ENCODE results near the gene ANAPC4.

The ANAPC4 gene

DNA sequence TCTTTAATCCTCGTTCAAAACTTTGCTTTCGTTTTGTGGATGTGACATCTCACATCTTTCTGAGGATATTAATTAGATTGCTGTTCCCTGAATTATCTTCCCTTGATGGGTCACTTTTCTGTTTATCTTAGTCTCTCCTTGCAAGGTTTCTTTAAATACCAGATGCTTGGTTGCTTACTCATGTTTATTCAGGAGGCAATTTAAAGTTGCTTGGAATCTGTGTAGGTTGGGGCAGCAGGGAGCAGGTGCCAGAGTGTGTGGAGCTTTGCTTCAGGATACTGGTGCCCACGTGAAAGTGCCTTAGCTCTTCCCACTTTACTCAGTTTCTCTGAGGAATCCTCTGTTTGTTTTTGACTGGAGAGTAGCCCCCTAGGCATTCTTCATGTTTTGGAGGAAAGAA, 24.0 kb downstream of the ANAPC4 start:
- Histone ChIP-seq H3K4me1 (ENCODE audit: insufficient read depth, low read length) (no peaks in the 10 kb centered on the region), H3K36me3 (ENCODE audit: insufficient read depth, low read length) (peaks cover 18% of the 10 kb centered on the region), H3K9ac (ENCODE audit: low read depth, low read length) (no peak overlapping the region), H3K9me3 (ENCODE audit: control insufficient read depth, insufficient read depth, low read length) (no peaks in the 10 kb centered on the region; the same call in 1 of the 2 replicates)

DNA sequence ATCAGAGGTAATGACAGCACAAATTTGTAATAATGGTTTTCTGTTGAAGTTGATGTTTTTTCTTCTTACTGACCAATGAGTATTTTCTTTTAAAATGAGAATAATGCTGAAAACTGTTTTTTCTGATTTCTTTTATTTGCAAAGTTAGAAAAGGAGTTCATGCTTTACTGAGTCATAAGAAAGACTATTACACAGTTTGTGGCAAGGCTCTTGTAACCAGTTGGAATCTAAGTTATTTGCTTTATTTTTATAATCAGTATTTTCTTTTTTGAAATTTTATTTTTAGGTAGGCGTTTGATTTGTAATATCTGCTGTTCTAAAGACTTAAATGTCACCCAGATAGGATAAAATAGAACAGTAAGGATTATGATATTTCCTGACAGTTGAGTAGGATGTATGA, 25.5 kb downstream of the ANAPC4 start:
- H3K36me3 ChIP-seq (ENCODE audit: insufficient read depth, low read length) = peaks cover 11% of the 10 kb centered on the region
- no peak overlapping the region for H3K9ac ChIP-seq (ENCODE audit: low read depth, low read length)

DNA sequence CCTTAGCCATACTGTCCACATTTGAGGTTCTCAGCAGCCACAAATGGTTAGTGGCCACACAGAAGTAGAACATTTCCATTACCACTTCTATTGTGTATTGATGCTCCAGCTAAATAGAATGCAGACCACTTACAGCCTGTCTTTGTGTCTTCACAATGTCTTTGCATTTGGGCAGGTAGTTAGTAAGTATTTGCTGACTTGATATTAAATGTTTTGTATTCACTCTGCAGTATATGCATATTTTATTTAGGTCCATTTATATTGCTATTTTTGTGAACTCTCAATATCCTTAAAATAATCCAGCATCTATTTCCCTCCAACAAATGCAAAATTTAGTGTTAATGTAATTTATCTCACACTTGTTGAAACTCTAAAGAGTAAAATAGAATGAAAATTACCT, 26.6 kb downstream of the ANAPC4 start:
- peaks cover 12% of the 10 kb centered on the region for H3K36me3 ChIP-seq (ENCODE audit: insufficient read depth, low read length)
- H3K9me3 ChIP-seq (ENCODE audit: control insufficient read depth, insufficient read depth, low read length) = no peaks in the 10 kb centered on the region
- H3K4me1 ChIP-seq (ENCODE audit: insufficient read depth, low read length) = no peaks in the 10 kb centered on the region
- no peak overlapping the region for H3K9ac ChIP-seq (ENCODE audit: low read depth, low read length)

More for the DNA sequence above, 25.5 kb downstream of the ANAPC4 start:
- H3K9me3 ChIP-seq (ENCODE audit: control insufficient read depth, insufficient read depth, low read length) = no peaks in the 10 kb centered on the region
- no peaks in the 10 kb centered on the region for H3K4me1 ChIP-seq (ENCODE audit: insufficient read depth, low read length)

DNA sequence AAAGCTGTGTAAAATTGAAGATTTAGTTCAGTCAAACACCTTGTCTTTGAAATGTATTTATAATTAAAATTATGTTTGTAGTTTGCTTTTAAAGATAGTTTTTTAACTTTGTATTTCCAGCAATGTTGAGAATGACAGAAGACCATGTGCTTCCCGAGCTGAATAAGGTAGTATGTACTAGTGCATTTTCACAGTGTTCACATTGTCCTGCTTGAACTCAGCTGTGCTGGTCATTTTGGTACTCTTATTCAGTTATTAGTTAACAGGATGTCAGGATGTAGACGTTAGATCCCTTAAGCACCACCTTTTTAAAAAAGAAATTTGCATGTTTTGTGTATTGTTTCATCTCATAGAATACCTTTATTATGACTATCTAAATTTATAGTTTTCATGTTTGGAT, 28.4 kb downstream of the ANAPC4 start:
- Histone ChIP-seq H3K4me1 (ENCODE audit: insufficient read depth, low read length) (no peaks in the 10 kb centered on the region), H3K36me3 (ENCODE audit: insufficient read depth, low read length) (peaks cover 17% of the 10 kb centered on the region; the same call in 1 of the 2 replicates), H3K9me3 (ENCODE audit: control insufficient read depth, insufficient read depth, low read length) (no peaks in the 10 kb centered on the region), H3K9ac (ENCODE audit: low read depth, low read length) (no peak overlapping the region)

DNA sequence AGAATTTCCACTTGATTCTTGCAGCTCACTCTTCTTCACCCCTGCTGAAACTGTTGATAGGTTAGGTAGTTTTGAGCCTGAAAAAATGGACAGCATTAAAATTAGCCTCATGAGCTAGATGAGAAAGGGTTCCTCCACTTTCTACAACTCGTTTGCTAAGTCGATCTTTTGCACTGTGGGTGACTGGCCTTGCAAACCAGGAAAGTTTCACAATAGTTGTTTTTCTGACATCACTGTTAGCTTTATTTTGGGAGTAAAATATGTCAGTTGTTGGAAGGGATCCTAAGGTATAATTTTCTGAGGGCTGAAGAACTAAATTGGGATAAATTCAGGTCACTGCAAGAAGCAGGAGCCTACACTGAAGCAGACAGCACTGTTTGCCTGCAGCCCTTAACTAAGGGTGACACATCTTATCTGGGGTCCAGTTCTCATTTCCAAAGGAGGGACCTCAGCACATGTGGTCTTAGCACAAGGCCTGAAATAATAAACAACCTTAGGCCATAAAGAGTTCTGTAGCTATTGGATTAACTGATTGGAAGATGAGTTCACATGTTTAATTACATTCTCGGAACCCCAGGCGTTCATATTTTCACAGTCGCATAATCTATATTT, 29.1 kb downstream of the ANAPC4 start:
- Histone ChIP-seq H3K36me3 (ENCODE audit: insufficient read depth, low read length) (peaks cover 23% of the 10 kb centered on the region; the same call in 1 of the 2 replicates), H3K4me1 (ENCODE audit: insufficient read depth, low read length) (no peaks in the 10 kb centered on the region), H3K9ac (ENCODE audit: low read depth, low read length) (no peak overlapping the region), H3K9me3 (ENCODE audit: control insufficient read depth, insufficient read depth, low read length) (no peaks in the 10 kb centered on the region)

DNA sequence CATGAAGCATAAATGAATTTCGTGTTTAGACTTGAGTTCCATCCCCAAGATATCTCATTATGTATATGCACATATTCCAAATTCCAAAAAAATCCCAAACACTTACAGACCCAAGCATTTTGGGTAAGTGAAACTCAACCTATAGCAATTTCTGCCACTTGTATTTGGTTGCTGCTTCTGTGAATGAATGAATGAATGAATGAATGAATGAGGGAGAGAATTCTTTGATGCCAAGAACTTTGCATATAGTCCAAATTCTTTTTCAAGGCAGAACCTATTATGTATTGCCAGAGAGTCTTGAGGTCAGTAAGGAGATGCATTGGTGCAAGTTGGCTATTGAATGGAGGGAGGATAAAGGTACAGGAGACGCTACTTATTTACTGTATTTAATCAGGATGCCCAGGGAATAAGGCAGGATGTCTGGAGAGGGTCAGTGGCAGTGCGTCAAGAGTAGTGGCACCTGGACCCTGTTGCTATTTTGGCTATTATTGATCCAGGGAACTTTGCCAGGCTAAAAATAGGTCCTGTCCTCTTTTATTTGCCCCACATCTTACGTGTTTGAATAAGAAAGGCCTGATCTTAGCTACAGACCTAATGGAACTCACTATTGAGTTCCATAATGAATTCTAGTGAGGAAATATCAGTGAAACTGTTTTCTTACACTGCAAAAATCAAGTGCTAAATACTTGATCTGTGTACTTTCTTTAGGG, 33.9 kb downstream of the ANAPC4 start:
- Histone ChIP-seq H3K4me1 (ENCODE audit: insufficient read depth, low read length) (no peaks in the 10 kb centered on the region), H3K9me3 (ENCODE audit: control insufficient read depth, insufficient read depth, low read length) (no peaks in the 10 kb centered on the region), H3K9ac (ENCODE audit: low read depth, low read length) (no peak overlapping the region), H3K36me3 (ENCODE audit: insufficient read depth, low read length) (peaks cover 24% of the 10 kb centered on the region; the same call in 1 of the 2 replicates)

DNA sequence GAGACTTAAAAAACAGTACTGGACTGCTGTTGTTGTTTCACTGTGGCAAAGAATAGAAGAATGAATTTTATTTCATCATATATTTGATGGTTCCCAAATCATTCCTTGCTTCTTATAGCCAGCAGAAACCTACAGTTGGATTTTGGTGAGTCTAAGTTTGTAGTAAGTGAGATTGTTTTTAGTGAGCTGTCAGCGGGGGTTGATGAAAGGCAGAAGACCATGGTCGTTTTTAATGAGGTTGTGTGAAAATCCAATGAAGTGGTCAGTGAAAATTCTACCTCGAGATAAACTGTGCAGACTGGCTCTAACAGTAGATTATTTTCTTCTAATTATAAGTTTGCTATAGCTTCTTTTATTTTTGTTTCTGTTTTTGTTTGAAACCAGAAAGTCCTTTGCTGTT, 36.2 kb downstream of the ANAPC4 start:
- Histone ChIP-seq H3K9ac (ENCODE audit: low read depth, low read length) (no peak overlapping the region), H3K36me3 (ENCODE audit: insufficient read depth, low read length) (peaks cover 22% of the 10 kb centered on the region; the same call in 1 of the 2 replicates), H3K4me1 (ENCODE audit: insufficient read depth, low read length) (no peaks in the 10 kb centered on the region), H3K9me3 (ENCODE audit: control insufficient read depth, insufficient read depth, low read length) (no peaks in the 10 kb centered on the region)

DNA sequence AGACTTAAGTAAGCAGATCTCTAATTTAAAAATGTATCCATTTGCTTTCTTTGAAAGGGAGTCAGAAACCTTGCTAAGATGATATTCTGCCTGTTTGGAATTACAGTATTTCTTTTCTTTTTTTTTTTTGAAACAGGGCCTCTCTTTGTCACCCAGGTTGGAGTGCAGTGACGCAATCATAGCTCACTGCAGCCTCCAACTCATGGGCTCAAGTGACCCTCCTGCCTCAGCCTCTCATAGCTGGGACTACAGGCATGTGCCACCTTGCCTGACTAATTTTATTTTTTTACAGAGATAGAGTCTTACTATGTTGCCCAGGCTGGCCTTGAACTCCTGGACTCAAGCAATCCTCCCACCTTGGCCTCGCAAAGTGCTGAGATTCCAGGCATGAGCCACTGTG, 40.0 kb downstream of the ANAPC4 start:
- no peak overlapping the region for H3K9ac ChIP-seq (ENCODE audit: low read depth, low read length)
- H3K9me3 ChIP-seq (ENCODE audit: control insufficient read depth, insufficient read depth, low read length) = no peaks in the 10 kb centered on the region
- no peaks in the 10 kb centered on the region for H3K4me1 ChIP-seq (ENCODE audit: insufficient read depth, low read length)
- H3K36me3 ChIP-seq (ENCODE audit: insufficient read depth, low read length) = 0 out of 2 replicates have a peak, but pooled peaks cover 3% of the 10 kb centered on the region

DNA sequence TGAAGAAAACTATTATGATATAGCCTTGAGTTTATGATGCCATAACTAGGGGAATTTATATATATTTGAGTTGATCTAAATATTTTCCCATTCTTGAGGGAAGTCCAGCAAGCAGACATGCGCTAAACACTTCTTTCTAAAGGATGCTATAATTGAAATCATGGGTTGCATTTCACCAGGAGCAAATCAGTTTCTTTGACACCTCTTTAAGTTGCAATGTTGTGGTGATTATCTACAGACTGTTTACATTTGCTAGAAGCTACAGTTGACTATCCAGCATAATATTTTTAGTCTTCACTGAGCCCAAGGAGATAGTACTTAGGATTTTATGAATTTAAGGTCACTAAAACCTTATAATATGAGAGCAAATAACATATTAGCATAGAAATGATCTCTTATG, 43.9 kb downstream of the ANAPC4 start:
- no peaks in the 10 kb centered on the region for H3K4me1 ChIP-seq (ENCODE audit: insufficient read depth, low read length)
- no peaks in the 10 kb centered on the region for H3K9me3 ChIP-seq (ENCODE audit: control insufficient read depth, insufficient read depth, low read length)
- no peaks in the 10 kb centered on the region for H3K36me3 ChIP-seq (ENCODE audit: insufficient read depth, low read length)
- H3K9ac ChIP-seq (ENCODE audit: low read depth, low read length) = no peak overlapping the region

DNA sequence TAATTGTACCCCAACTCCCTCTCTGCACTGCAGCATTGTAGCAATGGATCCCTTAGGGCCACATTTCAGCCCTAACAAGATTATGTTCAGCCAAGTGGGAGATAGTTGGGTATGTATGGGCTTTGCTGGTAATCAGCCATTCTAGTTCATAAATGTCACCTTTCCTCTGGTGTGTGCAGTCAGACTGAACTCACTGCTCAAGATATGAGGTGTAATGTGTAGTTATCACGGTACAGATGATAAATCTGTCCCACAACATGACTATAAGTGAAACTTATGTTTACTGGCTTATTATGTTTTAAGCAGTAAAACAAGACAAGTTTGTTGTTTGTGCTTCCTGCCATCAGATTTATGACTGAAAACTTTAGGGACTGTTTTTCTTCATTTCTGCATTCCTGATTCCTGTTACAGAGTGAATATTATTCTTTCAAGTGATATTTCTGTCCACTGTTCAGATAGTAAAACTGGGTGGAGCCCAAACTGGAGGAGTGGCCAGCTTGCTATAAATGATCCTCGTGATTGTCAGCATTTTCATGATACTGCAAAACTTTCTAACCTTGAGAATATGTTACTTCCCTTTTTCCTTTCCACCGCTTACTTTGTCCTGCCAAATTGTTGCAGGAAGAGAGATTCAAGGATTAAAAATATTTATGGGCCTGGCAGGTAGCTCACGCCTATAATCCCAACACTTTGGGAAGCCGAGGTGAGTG, 44.9 kb downstream of the ANAPC4 start:
- no peaks in the 10 kb centered on the region for H3K9me3 ChIP-seq (ENCODE audit: control insufficient read depth, insufficient read depth, low read length)
- H3K4me1 ChIP-seq (ENCODE audit: insufficient read depth, low read length) = no peaks in the 10 kb centered on the region
- no peak overlapping the region for H3K9ac ChIP-seq (ENCODE audit: low read depth, low read length)

DNA sequence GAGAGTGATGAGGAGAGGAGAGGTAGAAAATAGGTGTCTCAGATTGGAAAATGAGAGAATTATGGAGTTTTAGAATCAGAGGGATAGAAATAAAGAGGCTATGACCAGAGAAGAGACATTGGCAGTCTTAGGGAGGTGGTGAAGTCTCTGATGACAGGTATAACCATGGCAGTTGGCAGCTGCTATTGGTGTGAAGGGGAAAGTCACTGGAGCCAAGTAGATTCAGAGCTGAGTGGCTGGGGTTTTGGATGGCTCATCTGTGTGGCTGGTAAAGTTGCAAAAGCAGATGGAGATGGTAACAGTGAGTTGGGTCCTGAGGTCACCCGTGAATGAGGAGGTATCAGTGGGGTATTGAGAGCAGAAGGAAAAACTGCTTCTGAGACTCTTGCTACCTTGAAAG, 46.5 kb downstream of the ANAPC4 start:
- H3K9me3 ChIP-seq (ENCODE audit: control insufficient read depth, insufficient read depth, low read length) = no peaks in the 10 kb centered on the region
- H3K4me1 ChIP-seq (ENCODE audit: insufficient read depth, low read length) = no peaks in the 10 kb centered on the region
- no peaks in the 10 kb centered on the region for H3K36me3 ChIP-seq (ENCODE audit: insufficient read depth, low read length)
- H3K9ac ChIP-seq (ENCODE audit: low read depth, low read length) = no peak overlapping the region

More for the DNA sequence above, 44.9 kb downstream of the ANAPC4 start:
- no peaks in the 10 kb centered on the region for H3K36me3 ChIP-seq (ENCODE audit: insufficient read depth, low read length)

DNA sequence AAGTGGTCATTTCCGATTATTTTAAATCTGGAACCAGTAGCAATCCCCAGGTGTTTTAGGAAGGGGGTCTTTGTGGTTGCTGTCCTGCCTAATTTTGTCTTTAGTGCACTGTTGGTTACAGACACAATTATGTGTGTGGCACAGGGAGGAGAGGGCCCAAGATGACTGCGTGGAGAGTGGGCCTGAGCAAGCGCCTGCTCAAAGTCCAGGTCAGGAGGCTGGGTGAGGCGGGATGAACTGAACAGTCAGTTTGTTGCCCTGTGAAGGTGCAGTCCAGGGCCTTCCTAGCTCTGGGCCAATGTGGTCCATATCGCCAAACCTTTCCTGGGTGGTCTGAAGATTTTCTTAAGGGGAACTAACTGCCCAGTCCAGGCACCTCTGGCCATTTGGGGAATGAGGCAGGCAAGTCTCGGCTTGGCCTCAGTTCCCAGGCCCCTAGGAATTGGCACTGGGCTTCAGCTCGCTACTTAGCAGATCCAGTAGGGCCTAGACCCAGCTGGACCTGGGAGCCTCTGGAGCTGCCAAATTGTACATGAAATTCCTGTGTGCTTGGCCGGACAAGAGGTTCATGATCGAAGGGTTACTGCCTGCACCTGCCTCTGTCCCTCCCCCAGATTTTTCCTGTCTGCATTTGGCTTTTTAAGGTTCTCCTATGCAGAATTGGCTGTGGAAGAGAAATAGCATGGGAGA, 47.6 kb downstream of the ANAPC4 start:
- no peaks in the 10 kb centered on the region for H3K4me1 ChIP-seq (ENCODE audit: insufficient read depth, low read length)
- H3K9me3 ChIP-seq (ENCODE audit: control insufficient read depth, insufficient read depth, low read length) = no peaks in the 10 kb centered on the region

DNA sequence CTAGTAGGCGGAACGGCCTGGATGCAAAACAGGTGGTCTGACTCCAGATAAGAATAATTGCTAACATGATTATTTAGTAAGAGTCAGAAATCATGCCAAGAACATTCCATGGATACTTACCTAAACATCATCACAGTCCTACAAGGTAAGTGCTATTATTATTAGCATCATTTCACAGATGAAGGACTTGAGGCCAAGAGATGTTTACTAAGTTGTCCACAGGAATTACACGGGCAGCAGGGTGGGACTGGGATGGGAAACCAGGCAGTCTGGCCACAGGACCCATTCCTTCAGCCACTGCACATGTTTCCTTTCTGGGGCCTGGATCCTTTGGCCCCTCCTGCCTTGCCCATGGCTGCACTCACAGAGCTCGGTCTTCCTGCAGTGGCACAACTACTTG, 48.3 kb downstream of the ANAPC4 start:
- Histone ChIP-seq H3K36me3 (ENCODE audit: insufficient read depth, low read length) (no peaks in the 10 kb centered on the region), H3K4me1 (ENCODE audit: insufficient read depth, low read length) (no peaks in the 10 kb centered on the region), H3K9me3 (ENCODE audit: control insufficient read depth, insufficient read depth, low read length) (no peaks in the 10 kb centered on the region), H3K9ac (ENCODE audit: low read depth, low read length) (no peak overlapping the region)

More for the DNA sequence above, 47.6 kb downstream of the ANAPC4 start:
- Histone ChIP-seq H3K9ac (ENCODE audit: low read depth, low read length) (no peak overlapping the region), H3K36me3 (ENCODE audit: insufficient read depth, low read length) (no peaks in the 10 kb centered on the region)

DNA sequence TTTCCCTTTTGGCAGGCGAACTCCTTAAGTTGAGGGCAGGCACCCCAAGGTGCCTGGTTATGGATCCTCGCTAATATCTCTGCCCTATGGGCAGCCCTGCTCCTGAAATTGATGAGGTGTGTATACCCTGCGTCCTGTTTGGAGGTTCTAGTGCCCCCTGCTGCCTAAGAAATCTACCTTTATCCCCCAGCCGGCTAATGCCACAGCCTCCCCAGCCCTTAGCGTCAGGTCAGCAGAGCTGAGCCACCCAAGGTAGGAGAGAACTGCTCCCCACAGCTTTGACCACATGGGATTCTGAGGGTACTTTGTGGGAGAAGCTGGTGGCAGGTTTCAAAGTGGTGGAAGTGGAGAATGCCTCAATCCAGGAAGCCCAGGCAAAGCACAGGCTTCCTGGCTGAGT, 50.8 kb downstream of the ANAPC4 start:
- Histone ChIP-seq H3K4me1 (ENCODE audit: insufficient read depth, low read length) (no peaks in the 10 kb centered on the region), H3K9ac (ENCODE audit: low read depth, low read length) (no peak overlapping the region), H3K9me3 (ENCODE audit: control insufficient read depth, insufficient read depth, low read length) (0 out of 2 replicates have a peak, but pooled peaks cover 3% of the 10 kb centered on the region), H3K36me3 (ENCODE audit: insufficient read depth, low read length) (no peaks in the 10 kb centered on the region)

Data from ES-I3 (cell line).